ENCODE measurements around the gene TEP1. TPM values are rescaled to one million over a fixed set of nuclear protein-coding genes. Genes with fewer than 3 reads are reported as not detected.

The TEP1 gene
- total and polyA plus RNA-seq, 2 of the 13 experiments (the other 11 are each of a cell fraction or from before 2014, with no cell fraction given), result 11.0 to 12.8 TPM

DNA sequence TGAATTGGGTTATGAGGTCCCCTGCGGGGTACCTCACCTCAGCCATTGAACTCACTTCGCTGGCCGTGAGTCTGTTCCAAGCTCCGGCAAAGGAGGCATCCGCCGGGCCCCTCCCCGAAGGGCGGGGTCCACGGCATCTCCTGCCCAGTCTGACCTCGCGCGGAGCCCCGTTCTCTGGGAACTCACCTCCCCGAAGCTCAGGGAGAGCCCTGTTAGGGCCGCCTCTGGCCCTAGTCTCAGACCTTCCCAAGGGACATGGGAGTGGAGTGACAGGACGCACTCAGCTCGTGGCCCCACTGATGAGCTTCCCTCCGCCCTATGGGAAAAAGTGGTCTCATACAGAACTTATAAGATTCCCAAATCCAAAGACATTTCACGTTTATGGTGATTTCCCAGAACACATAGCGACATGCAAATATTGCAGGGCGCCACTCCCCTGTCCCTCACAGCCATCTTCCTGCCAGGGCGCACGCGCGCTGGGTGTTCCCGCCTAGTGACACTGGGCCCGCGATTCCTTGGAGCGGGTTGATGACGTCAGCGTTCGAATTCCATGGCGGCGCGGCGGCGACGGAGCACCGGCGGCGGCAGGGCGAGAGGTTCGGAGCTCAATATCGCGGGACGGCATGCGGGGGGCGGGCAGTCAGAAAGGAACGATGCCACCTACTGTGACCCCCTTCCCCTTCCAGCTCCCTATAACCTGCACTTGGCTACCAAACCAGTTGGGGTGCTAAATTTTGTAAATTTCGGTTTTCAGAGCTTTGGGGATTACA lies 70.0 kb downstream of the TEP1 start, which contains the start of gene PARP2 (continued):
- TF ChIP-seq HMGXB3 (CRISPR knock-in tag; IDR thresholded peaks at IDR 0.05; ENCODE audit: borderline replicate concordance) (no peak), ATF7-NPFF (CRISPR knock-in tag; IDR thresholded peaks at IDR 0.05; ENCODE audit: low read depth) (peak; percentile 81), ZNF777 (CRISPR knock-in tag; IDR thresholded peaks at IDR 0.05) (0 out of 2 replicates have a peak, but pooled peaks have one; percentile 33), ZNF282 (IDR thresholded peaks at IDR 0.05; ENCODE audit: partially characterized antibody) (no peak), MIER2 (CRISPR knock-in tag; IDR thresholded peaks at IDR 0.05) (peak; percentile 86), ZNF609 (CRISPR knock-in tag; IDR thresholded peaks at IDR 0.05; ENCODE audit: borderline replicate concordance) (peak; percentile 71), CREM (IDR thresholded peaks at IDR 0.05) (peak; percentile 96), CREM (CRISPR knock-in tag; IDR thresholded peaks at IDR 0.05) (peak; percentile 81), MYNN (CRISPR knock-in tag; IDR thresholded peaks at IDR 0.05; ENCODE audit: low read depth) (0 out of 2 replicates have a peak, but pooled peaks have one; percentile 34), ISX (CRISPR knock-in tag; conservative IDR thresholded peaks at IDR 0.05) (no peak), ELF4 (CRISPR knock-in tag; IDR thresholded peaks at IDR 0.05; ENCODE audit: borderline replicate concordance) (no peak), ZIK1 (CRISPR knock-in tag; IDR thresholded peaks at IDR 0.05; ENCODE audit: borderline replicate concordance, low read depth) (no peak), ZMYM4 (CRISPR knock-in tag; IDR thresholded peaks at IDR 0.05) (peak; percentile 97)
- TF ChIP-seq, protein P1, sequence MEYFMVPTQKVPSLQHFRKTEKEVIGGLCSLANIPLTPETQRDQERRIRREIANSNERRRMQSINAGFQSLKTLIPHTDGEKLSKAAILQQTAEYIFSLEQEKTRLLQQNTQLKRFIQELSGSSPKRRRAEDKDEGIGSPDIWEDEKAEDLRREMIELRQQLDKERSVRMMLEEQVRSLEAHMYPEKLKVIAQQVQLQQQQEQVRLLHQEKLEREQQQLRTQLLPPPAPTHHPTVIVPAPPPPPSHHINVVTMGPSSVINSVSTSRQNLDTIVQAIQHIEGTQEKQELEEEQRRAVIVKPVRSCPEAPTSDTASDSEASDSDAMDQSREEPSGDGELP (IDR thresholded peaks at IDR 0.05; ENCODE audit: borderline replicate concordance, low read depth), result peak; percentile 56; the same call in 1 of the 2 replicates
- TF ChIP-seq, protein P2, sequence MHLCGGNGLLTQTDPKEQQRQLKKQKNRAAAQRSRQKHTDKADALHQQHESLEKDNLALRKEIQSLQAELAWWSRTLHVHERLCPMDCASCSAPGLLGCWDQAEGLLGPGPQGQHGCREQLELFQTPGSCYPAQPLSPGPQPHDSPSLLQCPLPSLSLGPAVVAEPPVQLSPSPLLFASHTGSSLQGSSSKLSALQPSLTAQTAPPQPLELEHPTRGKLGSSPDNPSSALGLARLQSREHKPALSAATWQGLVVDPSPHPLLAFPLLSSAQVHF (CRISPR knock-in tag; IDR thresholded peaks at IDR 0.05), result 0 out of 2 replicates have a peak, but pooled peaks have one; percentile 68
- TF ChIP-seq, protein P3, sequence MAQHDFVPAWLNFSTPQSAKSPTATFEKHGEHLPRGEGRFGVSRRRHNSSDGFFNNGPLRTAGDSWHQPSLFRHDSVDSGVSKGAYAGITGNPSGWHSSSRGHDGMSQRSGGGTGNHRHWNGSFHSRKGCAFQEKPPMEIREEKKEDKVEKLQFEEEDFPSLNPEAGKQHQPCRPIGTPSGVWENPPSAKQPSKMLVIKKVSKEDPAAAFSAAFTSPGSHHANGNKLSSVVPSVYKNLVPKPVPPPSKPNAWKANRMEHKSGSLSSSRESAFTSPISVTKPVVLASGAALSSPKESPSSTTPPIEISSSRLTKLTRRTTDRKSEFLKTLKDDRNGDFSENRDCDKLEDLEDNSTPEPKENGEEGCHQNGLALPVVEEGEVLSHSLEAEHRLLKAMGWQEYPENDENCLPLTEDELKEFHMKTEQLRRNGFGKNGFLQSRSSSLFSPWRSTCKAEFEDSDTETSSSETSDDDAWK (CRISPR knock-in tag; IDR thresholded peaks at IDR 0.05), result no peak
